ENCODE measurements around the gene NAA11. TPM values are rescaled to one million over a fixed set of nuclear protein-coding genes. Genes with fewer than 3 reads are reported as not detected.

NAA11 gene
- polyA plus RNA-seq, 1 experiment: not detected

DNA sequence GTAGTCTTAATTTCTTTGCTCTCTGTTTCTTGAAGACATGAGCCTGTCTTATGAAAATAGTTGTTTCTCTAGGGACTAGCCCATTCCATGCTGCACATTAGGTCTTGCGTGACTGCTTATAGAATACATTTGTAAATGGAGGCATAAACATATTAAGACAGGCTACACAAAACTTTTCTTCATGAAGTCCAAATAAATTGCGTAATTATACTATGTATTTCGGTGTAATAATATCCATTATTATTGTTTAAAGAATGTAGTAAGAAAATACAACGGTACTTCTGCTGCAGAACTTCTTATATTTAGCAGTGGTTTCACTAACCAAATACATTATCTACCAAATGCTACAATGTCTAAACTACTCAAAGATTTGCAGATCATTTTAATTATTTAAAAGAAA lies 8.5 kb upstream of the NAA11 start:
- H3K36me3 ChIP-seq (ENCODE audit: control insufficient read depth, insufficient read depth, low read length): no peaks in the 10 kb centered on the region
- no peak for TF ChIP-seq CTCF (IDR thresholded peaks at IDR 0.05; ENCODE audit: insufficient read depth, low read depth, low read length)
- H3K4me3 ChIP-seq (ENCODE audit: low read depth, low read length): no peak overlapping the region
- H3K27me3 ChIP-seq (ENCODE audit: control insufficient read depth, insufficient read depth, low read length): no peaks in the 10 kb centered on the region
- DNase-seq (ENCODE audit: low read depth): no peak
- ChIA-PET CTCF (no interaction called here), POLR2A (no interaction called here)

DNA sequence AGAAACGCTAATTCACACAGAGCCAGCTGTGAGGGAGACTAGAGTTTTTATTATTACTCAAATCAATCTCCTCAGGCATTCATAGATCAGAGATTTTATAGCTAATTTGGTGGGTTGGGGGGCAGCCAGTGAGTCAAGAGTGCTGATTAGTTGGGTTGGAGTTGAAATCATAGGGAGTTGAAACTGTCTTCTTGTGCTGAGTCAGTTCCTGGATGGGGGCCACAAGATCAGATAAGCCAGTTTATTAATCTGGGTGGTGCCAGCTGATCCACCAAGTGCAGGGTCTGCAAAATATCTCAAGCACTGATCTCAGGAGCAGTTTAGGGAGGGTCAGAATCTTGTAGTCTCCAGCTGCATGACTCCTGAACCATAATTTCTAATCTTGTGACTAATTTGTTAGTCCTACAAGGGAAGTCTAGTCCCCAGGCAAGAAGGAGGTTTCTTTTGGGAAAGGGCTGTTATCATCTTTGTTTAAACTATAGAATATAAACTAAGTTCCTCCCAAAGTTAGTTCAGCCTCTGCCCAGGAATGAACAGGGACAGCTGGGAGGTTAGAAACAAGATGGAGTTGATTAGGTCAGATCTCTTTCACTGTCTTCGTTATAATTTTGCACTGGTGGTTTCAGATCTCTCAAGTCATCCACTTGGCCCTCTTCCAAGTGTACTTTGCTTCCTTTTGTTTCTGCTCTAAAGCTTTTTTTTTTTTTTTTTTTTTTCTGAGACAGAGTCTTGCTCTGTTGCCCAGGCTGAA lies 5.4 kb upstream of the NAA11 start:
- ChIA-PET CTCF (no interaction called here), POLR2A (no interaction called here)
- no peaks in the 10 kb centered on the region for H3K36me3 ChIP-seq (ENCODE audit: control insufficient read depth, insufficient read depth, low read length)
- no peak for TF ChIP-seq CTCF (IDR thresholded peaks at IDR 0.05; ENCODE audit: insufficient read depth, low read depth, low read length)
- no peaks in the 10 kb centered on the region for H3K27me3 ChIP-seq (ENCODE audit: control insufficient read depth, insufficient read depth, low read length)
- no peak for DNase-seq (ENCODE audit: low read depth)
- H3K4me3 ChIP-seq (ENCODE audit: low read depth, low read length): no peak overlapping the region

- Histone ChIP-seq H3K4me3 (ENCODE audit: low read depth, low read length) (no peak overlapping the region), H3K36me3 (ENCODE audit: control insufficient read depth, insufficient read depth, low read length) (no peaks in the 10 kb centered on the region), H3K27me3 (ENCODE audit: control insufficient read depth, insufficient read depth, low read length) (no peaks in the 10 kb centered on the region)
- no peak for TF ChIP-seq CTCF (IDR thresholded peaks at IDR 0.05; ENCODE audit: insufficient read depth, low read depth, low read length)
- ChIA-PET CTCF (no interaction called here), POLR2A (no interaction called here)
- DNase-seq (ENCODE audit: low read depth): no peak
Measured at GRCh38 chr4:79330720-79331119, 4.9 kb upstream of the NAA11 start.

DNA sequence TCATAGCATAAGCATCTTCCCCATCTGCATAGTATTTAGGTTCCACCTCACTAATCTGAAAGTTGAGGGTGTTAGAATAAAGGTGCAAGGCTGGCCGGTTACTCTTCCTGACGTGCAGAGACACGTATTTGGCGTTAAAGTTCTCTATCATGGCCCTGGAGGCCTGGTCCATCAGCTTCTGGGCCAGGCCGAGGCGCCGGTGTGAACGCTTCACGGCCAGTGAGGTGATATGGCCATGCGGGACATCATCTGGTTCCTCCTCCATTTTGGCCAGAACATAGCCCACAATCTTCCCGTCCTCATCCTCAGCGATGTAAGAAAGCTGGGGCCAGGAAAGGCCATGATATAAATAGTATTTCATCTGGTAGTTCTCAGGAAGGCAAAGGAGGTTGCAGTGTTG lies 425 bp downstream of the NAA11 start:
- CTCF ChIA-PET: no interaction called here
- TF ChIP-seq CTCF (IDR thresholded peaks at IDR 0.05; ENCODE audit: insufficient read depth, low read depth, low read length): no peak
- Histone ChIP-seq H3K27me3 (ENCODE audit: control insufficient read depth, insufficient read depth, low read length) (no peaks in the 10 kb centered on the region), H3K36me3 (ENCODE audit: control insufficient read depth, insufficient read depth, low read length) (no peaks in the 10 kb centered on the region), H3K4me3 (ENCODE audit: low read depth, low read length) (no peak overlapping the region)
- no peak for DNase-seq (ENCODE audit: low read depth)
- POLR2A ChIA-PET: no interaction called here

DNA sequence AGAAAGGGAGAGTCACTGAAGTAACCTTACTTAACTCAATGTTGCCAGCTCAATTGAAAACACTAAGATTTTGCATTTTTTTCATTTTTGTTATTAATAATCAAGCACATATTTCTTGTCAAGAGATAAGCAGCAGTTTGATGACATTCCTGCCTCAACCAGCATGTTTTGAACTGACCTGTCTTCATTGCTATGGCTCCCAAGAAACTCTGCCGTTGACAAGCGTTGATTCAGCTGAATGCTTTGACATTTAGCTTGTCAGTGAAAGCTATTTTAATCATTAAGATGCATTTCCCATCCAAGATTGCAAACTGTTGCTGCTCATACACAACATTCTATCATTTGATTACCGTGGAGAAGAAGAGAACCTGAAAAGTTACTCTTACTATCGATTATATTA lies 5.9 kb downstream of the NAA11 start:
- ChIA-PET CTCF (no interaction called here), POLR2A (no interaction called here)
- no peak for DNase-seq (ENCODE audit: low read depth)
- Histone ChIP-seq H3K27me3 (ENCODE audit: control insufficient read depth, insufficient read depth, low read length) (no peaks in the 10 kb centered on the region), H3K4me3 (ENCODE audit: low read depth, low read length) (no peak overlapping the region), H3K36me3 (ENCODE audit: control insufficient read depth, insufficient read depth, low read length) (no peaks in the 10 kb centered on the region)
- TF ChIP-seq CTCF (IDR thresholded peaks at IDR 0.05; ENCODE audit: insufficient read depth, low read depth, low read length): no peak
